ENCODE results near the gene TMEM138. TPM values are rescaled to one million over a fixed set of nuclear protein-coding genes. Genes with fewer than 3 reads are reported as not detected.

The TMEM138 gene
- total RNA-seq, result 29.3 and 33.8 TPM in 2 replicates

DNA sequence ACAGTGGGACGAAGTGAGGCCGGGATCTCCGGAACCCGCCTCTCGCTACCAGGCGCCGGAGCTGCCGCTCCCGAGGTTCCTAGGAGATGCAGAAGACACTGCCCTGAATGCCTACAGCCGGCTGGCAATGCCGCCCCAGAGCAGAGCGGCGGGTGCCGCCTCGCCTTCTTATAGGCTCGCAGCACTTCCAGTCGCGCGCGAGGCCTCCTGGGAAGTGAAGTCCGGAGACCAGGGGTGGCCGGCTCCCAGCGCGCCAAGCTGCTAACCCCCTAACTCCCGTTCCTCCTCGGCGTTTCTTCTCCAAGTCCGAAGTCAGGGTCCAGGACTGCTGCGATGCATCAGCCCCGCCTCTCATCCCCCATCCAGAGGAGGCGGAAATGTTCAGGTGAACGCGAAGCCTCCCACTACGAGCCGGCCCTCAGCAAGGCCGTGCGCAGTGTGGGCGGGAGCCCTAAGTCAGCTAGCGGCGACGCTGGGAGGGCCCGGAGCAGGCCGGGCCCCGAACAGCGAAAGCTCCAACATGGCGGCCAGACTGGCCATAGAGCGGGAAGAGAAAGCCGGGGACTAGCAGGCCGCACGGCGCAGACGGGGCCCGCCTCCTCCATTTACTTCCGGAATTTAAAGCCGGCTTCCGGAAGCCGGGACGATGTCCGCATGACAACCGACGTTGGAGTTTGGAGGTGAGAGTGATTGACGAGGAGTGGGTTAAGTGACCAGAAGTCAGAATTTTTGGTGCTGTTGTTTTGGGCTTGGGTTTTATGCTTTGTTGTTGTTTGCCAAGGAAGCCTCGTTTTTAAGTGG lies at the start of gene TMEM138, which contains the start of gene CYB561A3:
Gene TMEM138 (plus strand): TSS at position 634 of the 801 bp plus-strand sequence. CDS start 2,017 bp downstream, outside the sequence.
Gene CYB561A3 (minus strand): TSS at position 142 of the 801 bp plus-strand sequence. CDS start 5,169 bp downstream, outside the sequence.

GRCh38 chr11:61332797-61333549 lies 29.2 kb upstream of the TMEM138 start, which contains the start of the genes DDB1 and TKFC:
TSS of gene DDB1 (minus strand) at chr11:61333105. CDS start at chr11:61332968, 137 bp downstream.
TSS of gene TKFC (plus strand) at chr11:61333228. CDS start at chr11:61334729, 1,501 bp downstream.

Other genes with a start within 250 kb of the TMEM138 start
- 21.0 and 22.2 TPM in 2 replicates for gene VPS37C, start 200.9 kb upstream of the TMEM138 start, total RNA-seq
- gene PGA3, start 158.9 kb upstream of the TMEM138 start, total RNA-seq, result 0.65 and 2.9 TPM in 2 replicates
- gene PGA4, start 140.0 kb upstream of the TMEM138 start, total RNA-seq, result 0.16 and 0.61 TPM in 2 replicates
- 0.16 and 0.61 TPM in 2 replicates for gene PGA5, start 121.2 kb upstream of the TMEM138 start, total RNA-seq
- gene VWCE, start 67.1 kb upstream of the TMEM138 start, total RNA-seq, result 2.8 and 3.4 TPM in 2 replicates
- 266 and 285 TPM in 2 replicates for gene DDB1, start 29.3 kb upstream of the TMEM138 start, total RNA-seq
- gene TKFC, start 29.1 kb upstream of the TMEM138 start, total RNA-seq, result 29.0 and 31.5 TPM in 2 replicates
- 51.1 and 55.0 TPM in 2 replicates for gene CYB561A3, start 492 bp upstream of the TMEM138 start, total RNA-seq
- 8.8 and 10.3 TPM in 2 replicates for gene TMEM216, start 30.2 kb downstream of the TMEM138 start, total RNA-seq
- gene CPSF7, start 67.6 kb downstream of the TMEM138 start, total RNA-seq, result 33.9 and 38.1 TPM in 2 replicates
- gene SDHAF2, start 67.8 kb downstream of the TMEM138 start, total RNA-seq, result 39.0 and 63.3 TPM in 2 replicates
- not detected in 2 replicates for gene LRRC10B, start 146.4 kb downstream of the TMEM138 start, total RNA-seq
- gene SYT7, start 218.7 kb downstream of the TMEM138 start, total RNA-seq, result 0.61 and 0.65 TPM in 2 replicates